Stimulated activated CD4-positive, alpha-beta T cell treated with anti-CD3 and anti-CD28 coated beads, Interleukin-12 subunit alpha, Interleukin-12 subunit beta, amount 100 ng/mL, for 4 hours (primary cell): Measurements from ENCODE around the gene NEURL3.

Experiments used
- DNase-seq: peaks from one replicate; pipeline ENCODE4 v3.0.0-alpha.2; 2020

Gene NEURL3

DNA sequence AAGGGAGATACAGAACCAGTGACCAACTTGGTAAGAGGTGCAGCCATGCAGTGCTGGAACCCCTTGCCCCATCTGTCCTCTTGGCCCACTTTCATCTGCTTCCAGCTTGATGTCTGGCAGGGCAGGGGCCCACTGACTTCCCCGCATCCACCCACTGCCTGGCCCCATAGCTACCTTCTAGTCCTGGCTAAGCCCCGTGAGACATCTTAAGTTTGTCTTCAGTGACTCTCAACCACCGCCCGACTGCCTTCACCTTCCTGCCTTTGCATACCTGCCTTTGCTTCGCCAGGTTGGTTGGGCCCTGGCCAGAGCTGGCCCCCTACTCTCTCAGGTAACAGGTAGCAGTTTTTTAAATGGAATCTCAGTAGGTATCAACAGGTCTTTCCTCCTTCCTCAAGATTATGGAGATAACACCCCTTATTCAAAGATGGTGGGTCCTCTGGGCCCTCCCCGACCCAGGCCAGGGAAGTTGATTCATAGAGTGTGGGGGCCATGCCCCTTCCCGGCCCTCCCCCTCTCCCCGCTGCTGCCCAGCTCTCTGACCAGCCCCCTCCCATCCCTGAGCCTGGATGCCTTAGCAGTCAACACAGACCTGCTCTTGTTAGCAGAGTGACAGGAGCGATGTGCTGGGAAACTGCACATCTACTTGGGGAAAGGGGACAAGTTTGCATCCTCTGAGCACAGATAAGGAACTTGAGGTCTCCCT is 34.2 kb upstream of the NEURL3 start:
- DNase-seq: no peak

DNA sequence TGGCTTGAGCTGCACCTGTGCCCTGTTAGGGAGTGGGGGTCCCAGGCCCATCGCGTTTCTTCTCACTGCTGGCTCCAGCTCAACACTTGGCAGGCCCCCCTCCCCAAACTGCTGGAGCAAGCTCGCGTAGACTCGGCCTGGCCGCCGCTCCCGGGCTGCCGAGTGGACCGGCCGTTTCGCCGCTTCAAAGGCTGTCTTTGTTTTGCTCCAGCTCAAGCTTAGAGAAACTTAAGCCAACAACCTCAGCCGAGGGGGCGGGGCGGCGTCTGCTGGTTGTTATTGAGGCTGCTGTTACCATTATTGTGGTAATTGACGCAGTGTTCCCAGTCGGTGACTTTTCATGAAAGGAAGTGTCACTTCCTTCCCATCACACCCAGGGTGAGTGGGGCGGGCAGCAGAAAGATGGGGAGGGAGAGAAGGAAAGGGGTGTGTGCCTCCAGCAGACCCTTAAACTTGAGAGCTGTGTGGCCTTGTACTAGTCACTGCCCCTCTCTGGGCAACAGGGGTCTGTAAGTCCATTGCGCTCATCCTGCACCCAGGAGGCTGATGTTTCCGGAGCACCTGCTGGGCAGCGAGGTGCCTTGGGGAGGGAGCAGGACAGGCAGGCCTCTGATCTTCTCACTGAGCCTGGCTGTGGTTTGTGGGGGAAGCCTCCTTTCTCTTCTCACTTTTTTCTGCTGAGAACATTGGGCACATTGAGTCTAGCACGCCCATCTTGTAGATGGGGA is 33.5 kb upstream of the NEURL3 start:
- DNase-seq: peak; percentile 84

DNA sequence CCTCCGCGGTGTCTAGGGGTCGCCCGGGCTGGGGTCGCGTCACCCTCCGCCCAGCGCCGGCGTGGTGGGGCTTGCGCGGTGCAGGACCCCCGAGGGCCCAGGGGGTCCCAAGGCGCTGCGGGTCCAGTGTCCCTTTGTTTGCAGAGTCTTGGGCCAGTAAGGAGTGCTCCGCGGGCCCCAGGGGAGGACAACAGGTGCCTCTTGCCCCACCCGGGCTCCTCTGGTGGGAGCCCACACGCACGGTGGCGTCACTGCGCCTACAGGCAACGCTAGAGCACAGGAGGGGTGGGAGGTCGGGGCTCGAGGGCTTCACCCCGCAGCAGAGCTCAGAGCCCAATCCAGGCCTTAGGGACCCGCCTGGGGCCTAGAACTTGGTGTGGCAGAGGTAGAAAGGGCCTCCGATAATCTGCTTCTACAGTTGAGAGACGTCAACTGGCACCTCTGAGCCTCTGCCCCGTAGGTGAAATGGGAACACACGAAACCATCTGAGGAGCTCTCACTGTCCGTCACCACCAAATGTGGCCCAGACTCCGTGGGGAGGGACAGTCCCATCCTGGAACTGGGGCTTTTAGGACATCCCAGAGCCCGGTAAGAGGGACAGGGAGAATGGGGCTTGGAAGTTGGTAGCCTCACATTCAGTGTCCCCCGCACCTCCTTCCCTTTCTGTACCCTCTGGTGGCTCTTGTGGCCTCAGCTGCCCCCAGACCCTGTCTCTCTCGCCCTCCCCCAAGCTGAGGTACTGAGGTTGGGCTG is 32.8 kb upstream of the NEURL3 start:
- DNase-seq: no peak

DNA sequence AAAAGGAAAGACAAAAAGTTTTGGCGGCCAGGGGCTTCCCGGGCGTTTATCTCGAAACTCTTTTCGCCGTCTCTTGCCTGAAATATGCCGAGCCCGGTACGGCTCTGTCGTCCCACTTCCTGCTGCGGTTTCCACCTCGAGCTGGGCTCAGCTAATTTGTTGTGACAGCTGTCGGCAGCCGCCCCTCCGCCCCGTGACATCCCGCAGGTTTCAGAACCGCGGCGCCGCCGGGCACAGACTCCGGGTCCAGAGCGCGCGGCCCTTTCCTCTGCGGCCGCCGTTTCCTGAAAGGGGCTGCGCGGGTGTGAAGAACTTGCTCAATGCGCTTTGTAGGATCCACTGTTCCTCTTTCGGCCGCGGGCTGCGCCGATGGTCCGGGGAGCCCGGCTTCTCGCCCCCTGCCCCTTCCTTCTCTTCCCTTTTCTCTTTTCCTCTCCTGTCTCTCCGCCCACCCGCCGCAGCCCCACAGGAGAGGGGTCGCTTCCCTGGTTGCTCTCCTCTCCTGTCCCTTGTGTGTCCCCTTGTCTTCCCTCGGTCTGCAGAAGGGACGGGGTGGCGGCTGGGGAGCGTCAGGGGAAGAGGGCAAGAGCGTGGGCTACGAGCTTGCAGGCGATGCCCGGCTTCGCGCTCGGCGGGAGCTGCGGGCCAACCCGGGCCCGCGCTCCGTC is 32.0 kb upstream of the NEURL3 start:
- peak; percentile 74 for DNase-seq

DNA sequence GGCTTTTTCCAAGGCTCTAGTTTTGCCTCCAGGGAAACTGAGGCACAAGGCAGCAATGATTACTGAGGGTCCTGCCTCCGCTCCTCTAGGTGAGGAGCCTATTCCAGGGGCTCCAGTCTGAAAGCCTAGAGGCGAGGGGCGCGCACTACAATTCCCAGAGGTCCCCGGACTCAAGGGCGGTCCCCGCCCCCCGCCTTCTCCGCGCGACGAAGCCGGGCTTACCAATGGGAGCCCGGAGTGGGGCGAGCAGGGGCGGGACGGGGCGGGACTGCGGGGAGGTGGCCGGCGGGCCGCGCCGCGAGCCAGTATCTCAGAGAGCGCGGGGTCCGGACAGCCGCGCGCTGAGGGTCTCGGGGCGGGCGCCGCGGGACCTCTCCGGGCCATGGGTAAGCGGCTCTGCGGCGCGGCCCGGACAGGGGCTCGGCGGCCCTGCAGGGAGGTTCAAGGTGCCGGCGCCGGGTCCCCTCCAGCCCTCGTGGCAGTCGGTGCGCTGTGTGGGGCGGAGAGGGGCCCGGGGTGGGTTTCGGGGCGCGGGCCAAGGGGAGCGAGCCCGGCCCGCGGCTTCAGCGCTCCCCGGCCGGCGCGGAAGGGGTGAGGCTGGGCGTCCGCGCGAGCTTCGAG is 31.4 kb upstream of the NEURL3 start, which contains the start of gene ARID5A:
Gene ARID5A (plus strand): TSS at position 308 of the 621 bp plus-strand sequence. CDS start 75 bp downstream, at position 383.
- DNase-seq: peak; percentile 94

DNA sequence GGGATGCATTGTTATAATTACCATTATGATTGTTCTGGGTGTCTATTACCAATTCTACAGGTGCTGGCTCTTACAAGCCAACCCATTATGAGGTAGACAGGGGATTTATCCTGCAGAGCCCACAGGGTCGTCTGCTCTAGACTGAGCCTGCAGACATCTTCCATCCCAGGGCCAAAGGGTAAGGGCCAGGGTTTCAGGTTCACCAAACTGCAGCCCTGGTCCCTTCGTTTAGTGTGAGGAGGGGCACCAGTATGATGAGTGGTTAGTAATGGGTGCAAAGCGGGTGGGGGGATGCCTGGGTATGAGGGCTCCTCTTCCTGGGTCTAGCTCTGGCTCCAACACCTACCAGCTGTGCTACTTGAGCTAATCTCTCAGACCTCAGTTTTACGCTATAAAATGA is 30.2 kb upstream of the NEURL3 start:
- no peak for DNase-seq

DNA sequence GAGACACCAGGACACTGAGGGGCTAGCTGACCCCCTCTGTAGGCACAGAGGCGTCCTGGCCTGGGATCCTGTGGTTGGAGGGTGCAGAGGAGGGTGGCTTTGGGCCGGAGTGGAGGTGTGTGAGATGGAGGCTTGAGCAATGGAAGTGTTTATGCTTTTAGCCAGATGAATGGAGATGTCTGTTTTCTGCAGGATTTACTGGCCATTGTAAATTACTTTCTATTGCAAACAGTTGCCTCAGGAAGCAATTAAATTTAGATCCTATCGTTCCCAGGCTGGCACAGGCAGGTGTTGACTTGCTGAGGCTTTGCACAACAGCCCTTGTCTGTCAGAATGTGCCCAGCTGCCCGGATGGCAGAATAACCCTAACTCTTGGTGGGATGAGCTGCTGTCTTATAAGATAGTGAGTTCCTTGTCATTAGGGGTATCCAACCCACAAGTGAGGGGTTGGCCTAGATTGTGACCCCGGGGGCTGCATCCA is 29.6 kb upstream of the NEURL3 start:
- DNase-seq: no peak

DNA sequence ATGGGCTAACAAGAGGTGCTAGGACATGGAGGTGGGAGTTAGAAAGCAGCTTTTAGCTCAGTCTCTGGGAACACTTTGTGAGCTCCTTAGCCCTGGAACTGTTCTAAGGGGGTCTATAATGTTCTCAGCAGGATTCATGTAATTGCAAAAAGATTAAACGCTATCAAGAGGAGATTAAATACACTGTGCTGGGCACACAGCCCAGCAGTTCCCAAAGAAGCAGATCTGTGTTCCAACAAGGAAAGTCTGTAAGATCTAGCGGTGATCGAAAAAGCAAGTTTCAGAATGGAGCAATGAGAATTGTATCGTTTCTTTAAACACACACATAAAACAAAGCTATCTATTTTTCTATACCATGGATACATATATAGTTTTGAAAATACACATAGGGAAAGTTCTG is 29.0 kb upstream of the NEURL3 start:
- no peak for DNase-seq

DNA sequence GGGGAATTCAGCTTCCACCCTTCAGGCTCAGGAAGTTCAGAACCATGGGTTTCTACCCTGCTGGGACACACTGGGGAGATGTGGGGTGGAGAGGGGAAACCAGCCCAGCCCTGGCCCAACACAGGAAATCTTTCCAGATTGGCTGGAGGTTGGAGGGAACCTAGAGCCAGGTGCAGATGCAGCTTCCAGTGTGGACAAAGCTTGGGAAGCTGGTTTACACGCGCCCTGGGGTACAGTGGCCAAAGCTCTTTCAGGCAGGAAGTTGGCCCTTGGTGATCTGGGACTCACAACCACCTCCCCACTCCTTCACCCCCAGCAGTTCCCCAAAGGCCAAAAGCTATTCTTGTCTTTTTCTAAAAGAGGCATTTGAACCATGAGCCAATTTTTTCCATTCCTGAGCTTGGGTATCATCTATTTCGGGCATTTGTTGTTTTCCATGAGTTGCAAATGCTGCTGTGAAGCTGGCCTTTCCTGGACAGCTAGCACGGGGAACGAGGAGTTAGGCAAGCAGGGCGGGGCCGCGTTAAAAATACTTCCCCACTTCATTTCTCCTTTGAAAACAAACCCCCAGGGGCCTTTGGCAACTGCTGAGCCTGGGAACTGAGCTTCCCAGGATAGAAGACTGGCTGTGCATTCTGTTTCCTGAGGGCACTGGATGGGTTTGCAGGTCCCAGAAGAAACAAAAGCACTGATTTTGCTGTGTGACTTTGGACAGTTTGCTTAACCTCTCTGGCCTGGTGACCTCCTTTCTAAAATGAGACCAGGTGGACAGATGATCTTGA is 28.3 kb upstream of the NEURL3 start:
- no peak for DNase-seq

DNA sequence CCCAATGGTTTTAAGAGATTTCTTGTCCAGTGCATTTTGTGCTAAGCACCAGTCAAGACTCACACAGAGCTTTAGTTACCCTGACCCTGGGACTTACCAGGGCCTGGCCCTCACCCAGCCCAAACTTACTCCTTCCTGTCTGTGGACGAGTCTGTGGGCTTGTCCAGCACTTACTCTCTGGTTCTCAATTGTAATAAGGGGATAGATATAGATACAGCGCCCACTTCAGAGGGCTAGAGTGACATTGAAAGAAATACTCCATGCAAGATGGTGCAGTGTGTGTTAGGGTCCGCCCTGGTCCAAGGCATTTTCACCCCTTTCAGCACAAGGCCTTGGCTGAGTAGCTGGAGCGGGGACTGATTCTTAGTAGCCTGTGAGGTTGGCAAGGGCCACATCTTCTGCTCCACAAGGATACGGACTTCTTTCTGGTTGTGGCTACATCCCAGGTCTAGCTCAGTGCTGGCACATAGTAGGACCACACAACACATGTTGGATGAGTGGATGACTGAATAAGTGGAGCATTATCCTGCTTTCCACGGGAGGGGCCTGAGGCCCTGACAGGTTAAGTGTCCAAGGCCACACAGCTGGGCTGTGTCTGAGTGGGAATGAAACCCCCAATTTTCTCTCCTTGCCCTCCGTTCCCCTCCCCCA is 27.6 kb upstream of the NEURL3 start:
- no peak for DNase-seq

DNA sequence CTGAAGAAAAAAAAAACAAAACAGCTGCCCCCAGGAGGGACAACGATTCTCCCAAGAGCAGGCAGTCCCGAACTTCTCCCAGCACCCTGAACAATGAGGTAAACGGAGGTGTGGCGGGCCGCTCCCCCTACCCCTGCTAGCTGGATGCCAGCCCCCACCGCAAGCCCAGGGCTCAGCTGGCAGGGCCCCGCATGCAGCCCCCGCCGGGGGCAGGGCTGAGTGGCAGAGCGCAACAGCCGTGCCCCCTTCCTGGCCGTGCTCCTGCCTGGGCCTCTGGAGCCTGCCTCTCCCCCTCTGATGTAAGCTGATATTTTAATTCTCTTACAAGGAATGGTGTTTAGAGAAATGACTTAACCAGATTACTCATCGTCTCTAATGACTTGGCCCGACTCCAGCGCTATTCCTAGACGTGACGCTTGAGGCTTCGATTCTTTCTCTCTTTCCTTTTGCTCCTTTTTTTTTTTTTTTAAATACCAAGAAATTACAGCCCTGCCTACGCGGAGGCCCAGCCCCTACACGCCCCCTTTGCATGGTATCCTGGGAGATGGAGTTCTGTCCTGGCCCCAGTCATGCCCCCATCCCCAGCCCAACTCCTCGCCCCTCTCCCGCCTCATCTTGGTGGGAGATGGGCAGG is 26.8 kb upstream of the NEURL3 start:
- DNase-seq: peak; percentile 80

DNA sequence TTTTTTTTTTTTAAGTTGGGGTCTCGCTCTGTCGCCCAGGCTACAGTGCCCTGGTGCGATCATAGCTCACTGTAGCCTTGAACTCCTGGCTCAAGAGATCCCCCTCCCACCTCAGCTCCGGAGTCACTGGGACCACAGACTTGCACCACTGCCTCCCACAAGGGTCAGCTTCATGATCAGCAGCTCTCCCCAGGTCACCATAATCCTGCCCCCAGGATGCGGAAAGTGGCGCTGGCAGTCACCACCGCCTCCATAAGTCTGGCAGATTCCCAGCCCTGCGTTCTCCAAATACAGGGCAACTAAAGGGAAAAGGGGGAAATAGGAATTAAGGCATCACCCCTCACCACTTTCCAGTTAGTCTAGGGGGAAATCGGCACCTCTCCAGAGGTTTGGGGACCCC is 26.2 kb upstream of the NEURL3 start:
- DNase-seq: no peak

DNA sequence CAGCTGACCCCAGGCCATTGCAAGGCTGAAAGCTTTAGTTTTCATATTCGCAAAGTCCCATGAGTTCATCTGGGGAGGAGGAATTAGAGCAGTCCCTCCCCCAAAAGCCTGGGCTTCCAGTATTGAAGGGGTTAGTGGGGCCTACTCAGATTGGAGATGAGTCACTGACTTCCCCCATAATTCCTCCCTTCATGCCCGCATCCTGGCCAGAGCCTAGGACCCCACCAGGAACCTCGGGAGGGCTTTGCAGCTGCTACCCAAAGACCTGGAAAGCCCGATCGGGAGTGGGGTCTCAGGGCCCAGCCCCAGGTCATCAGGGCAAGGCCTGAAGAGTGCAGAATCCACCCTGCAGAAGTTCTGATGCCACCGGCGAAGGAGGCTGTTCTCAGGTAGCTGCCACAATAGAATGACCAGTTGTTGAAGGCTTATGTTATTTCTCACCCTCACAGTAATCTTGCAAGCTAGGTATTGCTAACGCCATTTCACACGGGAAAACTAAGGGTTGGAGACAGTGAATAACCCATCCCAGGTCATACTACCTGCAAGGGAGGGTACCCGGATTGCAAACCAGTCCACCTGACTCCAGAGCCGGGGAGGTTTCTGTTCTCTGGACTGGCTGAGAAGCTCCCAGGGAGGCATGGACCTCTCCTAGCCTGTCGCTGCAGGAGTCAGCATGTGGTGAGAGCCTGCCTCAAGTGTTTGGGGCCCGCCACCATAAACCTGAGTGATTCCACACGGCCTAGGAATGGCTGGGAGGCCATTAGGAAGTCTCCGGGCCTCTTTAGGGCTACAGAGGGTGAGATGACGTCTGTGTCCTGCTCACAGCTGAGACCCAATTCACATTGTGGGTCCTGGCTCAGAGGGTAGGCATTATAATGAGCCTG is 25.6 kb upstream of the NEURL3 start:
- DNase-seq: no peak

DNA sequence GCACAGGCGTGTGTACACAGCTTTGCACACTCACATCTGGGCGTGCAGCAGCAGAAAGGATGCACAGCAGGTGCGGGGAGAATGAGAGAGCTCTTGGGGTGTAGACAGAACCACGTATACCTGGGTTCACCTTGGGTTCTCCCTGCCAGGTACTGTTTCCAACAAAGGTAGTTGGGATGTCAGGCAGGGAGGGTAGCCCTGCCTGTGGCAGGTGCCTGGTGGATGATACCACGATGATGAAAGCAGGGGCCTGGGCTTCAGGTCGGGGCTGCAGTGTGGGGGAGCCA is 24.9 kb upstream of the NEURL3 start:
- DNase-seq: no peak

DNA sequence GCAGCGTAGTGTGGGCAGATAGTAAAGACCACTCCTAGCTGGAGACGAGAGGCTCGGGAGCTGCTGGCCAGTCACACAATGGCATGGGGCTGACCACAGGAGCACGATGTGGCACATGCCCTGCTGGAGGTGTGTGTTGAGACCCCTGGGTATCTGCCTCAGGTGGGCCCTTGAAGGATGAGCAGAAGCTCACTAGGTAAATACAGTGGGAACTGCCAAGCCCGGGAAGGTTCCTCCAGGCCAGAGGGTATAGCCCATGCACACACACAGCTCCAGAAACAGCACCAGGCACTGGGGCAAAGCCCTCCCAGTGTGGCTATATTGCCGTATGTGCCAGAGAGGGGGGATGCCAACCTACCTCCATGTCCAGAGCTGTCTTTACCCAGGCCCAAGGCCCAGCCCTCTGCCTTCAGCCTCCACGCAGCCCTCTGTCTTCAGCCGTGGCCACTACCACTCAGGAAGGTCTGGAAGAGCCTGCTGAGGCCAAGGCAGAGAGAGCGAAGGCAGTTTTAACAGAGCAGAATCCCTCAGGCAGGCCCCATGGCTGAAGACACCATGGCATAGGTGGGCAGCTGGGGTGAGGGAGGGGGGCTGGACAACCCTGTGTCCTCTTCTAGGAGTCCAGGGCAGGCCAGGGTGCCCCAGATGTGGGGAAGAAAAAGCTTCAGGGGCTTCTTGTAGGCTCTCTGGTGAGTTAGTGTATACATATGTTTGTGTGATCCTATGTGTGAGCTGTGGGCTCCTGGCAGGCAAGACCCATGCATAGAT is 24.4 kb upstream of the NEURL3 start:
- no peak for DNase-seq

DNA sequence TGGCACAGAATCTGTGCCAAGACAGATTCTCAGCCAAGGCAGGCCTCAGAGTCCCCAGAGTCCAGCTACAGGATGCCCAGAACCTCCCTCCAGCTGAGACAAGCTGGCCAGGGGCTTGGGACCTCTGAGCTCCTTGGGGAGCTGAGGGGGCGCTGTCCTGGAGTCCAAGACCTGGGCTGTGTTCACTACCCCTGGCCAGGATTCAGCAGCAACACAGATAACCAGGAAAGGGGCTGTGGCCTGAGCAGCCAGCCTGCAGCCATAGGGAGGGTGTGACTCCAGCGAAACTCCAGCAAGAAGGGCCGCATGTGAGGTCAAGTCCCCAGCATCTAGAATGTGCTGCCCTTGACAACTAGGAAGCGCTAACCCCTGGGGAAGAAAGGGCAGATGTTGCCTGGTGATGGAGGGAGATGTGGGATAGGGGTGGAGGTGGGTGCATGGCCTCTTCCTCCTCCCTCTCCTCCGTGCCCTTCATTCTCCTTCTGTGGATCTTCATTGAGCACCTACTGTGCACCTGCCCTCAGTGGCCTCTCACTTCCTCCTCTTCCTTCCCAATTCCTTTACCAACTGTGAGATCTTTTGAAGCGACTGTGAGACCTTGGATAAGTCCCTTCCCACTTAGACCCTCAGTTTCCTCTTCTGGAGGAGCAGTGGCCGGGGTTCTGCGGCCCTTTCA is 23.7 kb upstream of the NEURL3 start:
- DNase-seq: no peak

DNA sequence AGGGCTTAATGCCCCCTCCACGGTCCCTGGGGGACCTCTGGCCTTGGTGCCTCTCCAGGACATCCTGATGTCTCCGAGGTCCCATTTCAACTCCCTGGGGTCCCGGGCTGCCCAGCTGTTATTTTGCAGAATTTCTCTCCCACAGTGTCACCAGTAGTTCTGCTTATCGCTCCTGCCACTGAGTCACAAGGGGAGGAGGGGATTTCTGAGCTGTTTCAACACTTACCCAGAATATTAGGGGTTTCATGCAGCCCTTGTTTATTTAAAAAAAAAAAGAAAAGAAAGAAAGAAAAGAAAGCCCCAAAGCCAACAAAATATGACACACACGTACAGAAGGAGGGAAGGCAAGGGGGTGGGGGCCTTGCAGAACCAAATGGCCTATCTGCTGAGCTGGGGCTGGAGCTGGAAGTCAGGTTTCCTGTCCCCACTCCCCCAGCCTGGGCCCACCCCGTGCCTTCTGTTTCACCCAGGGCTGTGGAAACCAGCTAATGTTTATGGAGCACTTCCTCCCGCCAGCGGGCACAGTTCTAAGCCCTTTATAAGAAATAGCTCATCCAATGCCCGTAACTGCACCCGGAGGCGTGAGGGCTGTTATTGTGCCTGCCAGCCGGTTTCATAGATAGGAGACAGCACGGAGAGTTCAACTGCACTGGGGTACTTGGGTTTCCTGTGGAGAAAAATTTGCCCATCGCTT is 23.0 kb upstream of the NEURL3 start:
- peak; percentile 68 for DNase-seq
